MM.1S (cell line): Measurements from ENCODE around the gene CTNNA1.

Experiments
- EZH2 ChIP-seq: fragments of 300-600 bp; sonication (generic); optimal IDR thresholded peaks from 2 replicates; pipeline ENCODE3; 2017; ENCODE audit warnings: low read depth, mild to moderate bottlenecking, antibody characterized with exemption, low read length, mixed read lengths
- EZH2phosphoT487 ChIP-seq: fragments of 300-600 bp; sonication (generic); IDR thresholded peaks from 2 replicates; pipeline ENCODE4 v1.6.1; 2018; ENCODE audit warnings: antibody characterized with exemption, low read length

- TF ChIP-seq EZH2phosphoT487 (no peak), EZH2 (no peak)
Observed at GRCh38 chr5:138953387-138954256, 200.4 kb downstream of the CTNNA1 start.
